ENCODE measurements around the gene SLC6A13.

Gene SLC6A13

DNA sequence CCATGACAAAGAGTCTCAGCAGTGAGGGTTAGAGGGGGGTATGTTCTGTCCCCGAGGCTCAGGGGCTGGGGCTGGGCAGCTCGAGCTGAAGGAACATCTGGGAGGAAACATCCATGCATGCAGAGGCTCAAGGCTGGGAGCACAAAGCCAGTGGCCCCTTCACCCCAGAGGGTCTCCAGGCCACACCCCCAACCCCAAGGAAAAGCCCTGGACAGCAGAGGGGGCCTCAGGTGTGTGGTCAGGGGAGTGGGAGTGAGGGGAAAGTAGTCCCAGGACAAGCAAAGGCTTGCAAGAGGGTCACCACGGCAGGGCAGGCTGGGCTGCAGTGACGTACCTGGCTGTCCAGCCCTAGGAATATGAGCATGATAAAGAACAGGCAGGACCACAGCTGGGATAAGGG is 66.2 kb downstream of the SLC6A13 start:
- Histone ChIP-seq H3K4me3 (ENCODE audit: severe bottlenecking) (no peak overlapping the region), H3K36me3 (ENCODE audit: low read depth) (no peaks in the 10 kb centered on the region), H3K9me3 (ENCODE audit: severe bottlenecking) (no peaks in the 10 kb centered on the region), H3K4me1 (ENCODE audit: insufficient read depth, poor library complexity, severe bottlenecking) (no peaks in the 10 kb centered on the region), H3K27ac (ENCODE audit: poor library complexity, severe bottlenecking) (no peak overlapping the region), H3K27me3 (ENCODE audit: insufficient read depth, poor library complexity, severe bottlenecking) (peaks cover 10% of the 10 kb centered on the region)
- TF ChIP-seq, protein P1, sequence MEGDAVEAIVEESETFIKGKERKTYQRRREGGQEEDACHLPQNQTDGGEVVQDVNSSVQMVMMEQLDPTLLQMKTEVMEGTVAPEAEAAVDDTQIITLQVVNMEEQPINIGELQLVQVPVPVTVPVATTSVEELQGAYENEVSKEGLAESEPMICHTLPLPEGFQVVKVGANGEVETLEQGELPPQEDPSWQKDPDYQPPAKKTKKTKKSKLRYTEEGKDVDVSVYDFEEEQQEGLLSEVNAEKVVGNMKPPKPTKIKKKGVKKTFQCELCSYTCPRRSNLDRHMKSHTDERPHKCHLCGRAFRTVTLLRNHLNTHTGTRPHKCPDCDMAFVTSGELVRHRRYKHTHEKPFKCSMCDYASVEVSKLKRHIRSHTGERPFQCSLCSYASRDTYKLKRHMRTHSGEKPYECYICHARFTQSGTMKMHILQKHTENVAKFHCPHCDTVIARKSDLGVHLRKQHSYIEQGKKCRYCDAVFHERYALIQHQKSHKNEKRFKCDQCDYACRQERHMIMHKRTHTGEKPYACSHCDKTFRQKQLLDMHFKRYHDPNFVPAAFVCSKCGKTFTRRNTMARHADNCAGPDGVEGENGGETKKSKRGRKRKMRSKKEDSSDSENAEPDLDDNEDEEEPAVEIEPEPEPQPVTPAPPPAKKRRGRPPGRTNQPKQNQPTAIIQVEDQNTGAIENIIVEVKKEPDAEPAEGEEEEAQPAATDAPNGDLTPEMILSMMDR (IDR thresholded peaks at IDR 0.05; ENCODE audit: poor library complexity, severe bottlenecking), result no peak
- DNase-seq (ENCODE audit: low spot score), result no peak
- no peak for ATAC-seq (ENCODE audit: low read depth)

DNA sequence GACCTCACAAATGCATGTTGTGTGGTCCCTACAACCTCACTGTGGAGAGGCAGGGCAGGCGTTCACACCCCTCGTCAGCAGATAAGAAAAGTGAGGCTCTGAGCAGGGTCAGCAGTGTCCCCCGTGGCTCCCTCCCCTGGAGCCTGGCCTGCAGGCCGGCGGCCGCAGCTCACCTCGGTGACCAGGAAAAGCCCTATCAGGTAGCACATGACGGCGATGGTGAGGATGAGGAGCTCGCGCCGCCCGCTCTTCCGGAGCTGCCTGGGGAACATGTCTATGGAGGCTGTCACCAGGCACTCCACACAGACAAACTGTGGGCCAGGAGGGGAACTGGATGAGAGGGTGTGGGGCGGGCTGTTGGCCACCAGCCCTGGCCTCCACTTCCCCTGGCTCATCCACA is 66.7 kb downstream of the SLC6A13 start:
- Histone ChIP-seq H3K4me1 (ENCODE audit: insufficient read depth, poor library complexity, severe bottlenecking) (no peaks in the 10 kb centered on the region), H3K9me3 (ENCODE audit: severe bottlenecking) (no peaks in the 10 kb centered on the region), H3K36me3 (ENCODE audit: low read depth) (no peaks in the 10 kb centered on the region), H3K4me3 (ENCODE audit: severe bottlenecking) (no peak overlapping the region), H3K27ac (ENCODE audit: poor library complexity, severe bottlenecking) (no peak overlapping the region), H3K27me3 (ENCODE audit: insufficient read depth, poor library complexity, severe bottlenecking) (peaks cover 10% of the 10 kb centered on the region)
- DNase-seq (ENCODE audit: low spot score) (no peak), ATAC-seq (ENCODE audit: low read depth) (no peak)
- TF ChIP-seq, protein P1 (IDR thresholded peaks at IDR 0.05; ENCODE audit: poor library complexity, severe bottlenecking), result no peak

DNA sequence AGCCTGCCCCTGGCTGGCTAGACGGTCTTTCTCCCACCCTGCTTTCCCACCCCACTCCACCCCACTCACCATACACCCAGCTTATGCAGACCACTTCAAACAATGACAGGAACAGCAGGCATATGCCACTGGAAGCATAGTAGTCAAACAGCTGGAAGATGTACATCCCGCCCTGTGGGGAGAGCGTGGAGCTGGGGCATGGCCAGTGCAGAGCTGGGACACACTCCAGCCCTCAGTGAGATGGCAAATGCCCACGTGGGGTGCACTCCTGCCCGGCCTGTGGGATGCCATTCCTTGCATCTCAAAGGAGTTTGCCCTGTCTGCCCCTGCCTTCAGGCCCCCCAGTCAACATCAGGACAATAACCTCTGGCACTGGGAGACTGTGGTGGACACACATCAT is 67.5 kb downstream of the SLC6A13 start:
- DNase-seq (ENCODE audit: low spot score) (no peak), ATAC-seq (ENCODE audit: low read depth) (no peak)
- TF ChIP-seq, protein P1 (IDR thresholded peaks at IDR 0.05; ENCODE audit: poor library complexity, severe bottlenecking), result no peak
- Histone ChIP-seq H3K27ac (ENCODE audit: poor library complexity, severe bottlenecking) (no peak overlapping the region), H3K9me3 (ENCODE audit: severe bottlenecking) (no peaks in the 10 kb centered on the region), H3K36me3 (ENCODE audit: low read depth) (no peaks in the 10 kb centered on the region), H3K27me3 (ENCODE audit: insufficient read depth, poor library complexity, severe bottlenecking) (peaks cover 10% of the 10 kb centered on the region), H3K4me3 (ENCODE audit: severe bottlenecking) (no peak overlapping the region), H3K4me1 (ENCODE audit: insufficient read depth, poor library complexity, severe bottlenecking) (no peaks in the 10 kb centered on the region)

DNA sequence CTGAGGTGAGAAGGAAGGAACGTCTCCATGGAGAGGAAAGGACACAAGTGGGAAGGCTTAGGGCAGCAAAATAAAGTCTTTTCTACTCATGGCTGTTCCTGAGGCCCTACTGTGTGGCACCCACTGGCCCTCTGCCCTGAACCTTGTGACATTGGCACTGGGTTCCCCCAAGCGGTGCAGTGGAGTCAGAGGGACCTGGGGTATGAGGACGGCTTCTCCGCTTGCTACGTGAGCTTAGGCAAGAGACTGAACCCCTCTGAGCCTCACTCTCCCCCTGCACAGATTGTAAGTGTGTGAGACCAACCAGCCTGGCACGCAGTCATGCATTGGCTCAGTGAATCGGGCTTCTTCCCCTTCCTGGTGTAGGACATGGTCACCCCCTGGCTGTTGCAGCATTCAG is 68.4 kb downstream of the SLC6A13 start:
- TF ChIP-seq, protein P1 (IDR thresholded peaks at IDR 0.05; ENCODE audit: poor library complexity, severe bottlenecking), result no peak
- Histone ChIP-seq H3K27ac (ENCODE audit: poor library complexity, severe bottlenecking) (no peak overlapping the region), H3K36me3 (ENCODE audit: low read depth) (no peaks in the 10 kb centered on the region), H3K9me3 (ENCODE audit: severe bottlenecking) (no peaks in the 10 kb centered on the region), H3K4me3 (ENCODE audit: severe bottlenecking) (no peak overlapping the region), H3K27me3 (ENCODE audit: insufficient read depth, poor library complexity, severe bottlenecking) (peaks cover 8% of the 10 kb centered on the region), H3K4me1 (ENCODE audit: insufficient read depth, poor library complexity, severe bottlenecking) (no peaks in the 10 kb centered on the region)
- DNase-seq (ENCODE audit: low spot score) (no peak), ATAC-seq (ENCODE audit: low read depth) (no peak)

DNA sequence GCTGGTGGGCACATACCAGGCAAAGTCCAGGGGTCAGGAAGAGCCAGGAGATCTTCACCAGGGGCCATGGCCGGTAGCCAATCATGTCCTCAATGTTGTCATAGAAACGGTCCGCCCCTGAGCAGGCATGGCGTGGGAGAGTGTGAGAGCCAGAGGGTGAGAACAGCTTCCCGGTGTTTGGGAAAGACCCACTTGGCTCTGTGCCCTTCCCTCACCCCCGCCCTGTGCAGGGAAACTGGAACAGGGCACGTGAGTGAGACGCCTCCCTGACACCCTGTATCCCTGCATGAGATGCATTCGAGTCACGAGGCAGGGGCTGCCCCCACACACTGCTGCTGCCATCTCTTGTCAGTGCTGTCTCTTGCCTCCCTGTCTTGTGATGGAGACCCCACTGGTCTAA is 69.4 kb downstream of the SLC6A13 start:
- DNase-seq (ENCODE audit: low spot score) (no peak), ATAC-seq (ENCODE audit: low read depth) (no peak)
- no peak overlapping the region for H3K4me3 ChIP-seq (ENCODE audit: severe bottlenecking)
- H3K27me3 ChIP-seq (ENCODE audit: insufficient read depth, poor library complexity, severe bottlenecking), result no peaks in the 10 kb centered on the region
- H3K36me3 ChIP-seq (ENCODE audit: low read depth), result no peaks in the 10 kb centered on the region
- no peaks in the 10 kb centered on the region for H3K9me3 ChIP-seq (ENCODE audit: severe bottlenecking)
- H3K4me1 ChIP-seq (ENCODE audit: insufficient read depth, poor library complexity, severe bottlenecking), result no peaks in the 10 kb centered on the region
- TF ChIP-seq, protein P1 (IDR thresholded peaks at IDR 0.05; ENCODE audit: poor library complexity, severe bottlenecking), result no peak
- H3K27ac ChIP-seq (ENCODE audit: poor library complexity, severe bottlenecking), result no peak overlapping the region

All from RWPE2 (cell line).